Measurements from ENCODE around the gene SRP9.

- TF ChIP-seq CTCF (conservative IDR thresholded peaks at IDR 0.05; ENCODE audit: low read depth in 2 of 2) = no peak
- TF ChIP-seq, protein P1, sequence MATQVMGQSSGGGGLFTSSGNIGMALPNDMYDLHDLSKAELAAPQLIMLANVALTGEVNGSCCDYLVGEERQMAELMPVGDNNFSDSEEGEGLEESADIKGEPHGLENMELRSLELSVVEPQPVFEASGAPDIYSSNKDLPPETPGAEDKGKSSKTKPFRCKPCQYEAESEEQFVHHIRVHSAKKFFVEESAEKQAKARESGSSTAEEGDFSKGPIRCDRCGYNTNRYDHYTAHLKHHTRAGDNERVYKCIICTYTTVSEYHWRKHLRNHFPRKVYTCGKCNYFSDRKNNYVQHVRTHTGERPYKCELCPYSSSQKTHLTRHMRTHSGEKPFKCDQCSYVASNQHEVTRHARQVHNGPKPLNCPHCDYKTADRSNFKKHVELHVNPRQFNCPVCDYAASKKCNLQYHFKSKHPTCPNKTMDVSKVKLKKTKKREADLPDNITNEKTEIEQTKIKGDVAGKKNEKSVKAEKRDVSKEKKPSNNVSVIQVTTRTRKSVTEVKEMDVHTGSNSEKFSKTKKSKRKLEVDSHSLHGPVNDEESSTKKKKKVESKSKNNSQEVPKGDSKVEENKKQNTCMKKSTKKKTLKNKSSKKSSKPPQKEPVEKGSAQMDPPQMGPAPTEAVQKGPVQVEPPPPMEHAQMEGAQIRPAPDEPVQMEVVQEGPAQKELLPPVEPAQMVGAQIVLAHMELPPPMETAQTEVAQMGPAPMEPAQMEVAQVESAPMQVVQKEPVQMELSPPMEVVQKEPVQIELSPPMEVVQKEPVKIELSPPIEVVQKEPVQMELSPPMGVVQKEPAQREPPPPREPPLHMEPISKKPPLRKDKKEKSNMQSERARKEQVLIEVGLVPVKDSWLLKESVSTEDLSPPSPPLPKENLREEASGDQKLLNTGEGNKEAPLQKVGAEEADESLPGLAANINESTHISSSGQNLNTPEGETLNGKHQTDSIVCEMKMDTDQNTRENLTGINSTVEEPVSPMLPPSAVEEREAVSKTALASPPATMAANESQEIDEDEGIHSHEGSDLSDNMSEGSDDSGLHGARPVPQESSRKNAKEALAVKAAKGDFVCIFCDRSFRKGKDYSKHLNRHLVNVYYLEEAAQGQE (IDR thresholded peaks at IDR 0.05; ENCODE audit: unreplicated experiment) = no peak
- TF ChIP-seq CREB1 (CRISPR knock-in tag; IDR thresholded peaks at IDR 0.05; ENCODE audit: low read depth) = no peak
Measured at GRCh38 chr1:225835856-225836255, 58.2 kb downstream of the SRP9 start.

Measured in GM23338 (cell line).